Measurements from ENCODE around the gene PCYOX1L.

Gene PCYOX1L

DNA sequence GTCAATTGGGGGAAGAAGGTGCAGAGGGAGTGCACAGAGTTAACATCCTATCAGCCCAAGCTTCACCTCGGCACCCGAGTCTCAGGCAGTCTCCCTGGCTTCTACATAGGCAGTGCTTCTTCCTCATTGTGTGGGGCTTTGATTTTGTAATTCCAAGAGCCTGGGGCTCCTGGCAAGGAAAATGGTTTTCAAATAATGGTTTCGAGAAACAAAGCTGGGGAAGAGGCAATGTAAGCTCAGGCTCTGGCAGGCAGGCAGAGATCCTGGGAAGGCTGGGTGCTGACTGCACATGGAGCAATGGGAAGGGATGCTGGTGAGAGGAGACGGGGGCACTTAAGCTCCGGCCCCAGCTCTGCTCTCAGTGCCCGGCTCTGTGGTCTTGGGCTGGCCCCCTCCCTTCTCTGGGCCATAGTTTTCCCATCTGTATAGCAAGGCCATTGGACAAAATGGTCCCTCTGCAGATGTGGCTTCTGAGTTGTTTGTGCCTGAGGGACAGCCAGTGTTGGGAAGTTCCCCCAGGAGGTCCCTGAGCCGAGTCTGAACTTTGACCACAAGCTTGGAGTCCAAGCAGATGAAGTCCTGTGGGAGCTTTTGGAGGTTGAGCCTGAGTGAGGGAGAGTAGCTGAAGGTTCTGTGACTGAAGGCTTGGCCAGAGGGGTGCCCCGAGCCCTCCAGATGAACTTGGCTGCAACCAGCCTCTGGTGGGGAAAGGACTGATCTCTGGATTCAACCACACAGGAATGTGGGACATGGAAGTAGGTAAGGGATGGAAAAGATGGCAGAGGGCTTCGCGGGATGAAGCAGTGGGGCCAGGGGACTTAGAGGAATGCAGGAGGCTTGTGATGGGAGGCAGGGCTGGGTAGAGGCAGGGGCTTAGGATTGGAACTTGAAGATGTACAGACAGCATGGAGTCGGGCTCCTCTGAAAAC lies 49.7 kb downstream of the PCYOX1L start:
- DNase-seq (ENCODE audit: low spot score) = no peak

DNA sequence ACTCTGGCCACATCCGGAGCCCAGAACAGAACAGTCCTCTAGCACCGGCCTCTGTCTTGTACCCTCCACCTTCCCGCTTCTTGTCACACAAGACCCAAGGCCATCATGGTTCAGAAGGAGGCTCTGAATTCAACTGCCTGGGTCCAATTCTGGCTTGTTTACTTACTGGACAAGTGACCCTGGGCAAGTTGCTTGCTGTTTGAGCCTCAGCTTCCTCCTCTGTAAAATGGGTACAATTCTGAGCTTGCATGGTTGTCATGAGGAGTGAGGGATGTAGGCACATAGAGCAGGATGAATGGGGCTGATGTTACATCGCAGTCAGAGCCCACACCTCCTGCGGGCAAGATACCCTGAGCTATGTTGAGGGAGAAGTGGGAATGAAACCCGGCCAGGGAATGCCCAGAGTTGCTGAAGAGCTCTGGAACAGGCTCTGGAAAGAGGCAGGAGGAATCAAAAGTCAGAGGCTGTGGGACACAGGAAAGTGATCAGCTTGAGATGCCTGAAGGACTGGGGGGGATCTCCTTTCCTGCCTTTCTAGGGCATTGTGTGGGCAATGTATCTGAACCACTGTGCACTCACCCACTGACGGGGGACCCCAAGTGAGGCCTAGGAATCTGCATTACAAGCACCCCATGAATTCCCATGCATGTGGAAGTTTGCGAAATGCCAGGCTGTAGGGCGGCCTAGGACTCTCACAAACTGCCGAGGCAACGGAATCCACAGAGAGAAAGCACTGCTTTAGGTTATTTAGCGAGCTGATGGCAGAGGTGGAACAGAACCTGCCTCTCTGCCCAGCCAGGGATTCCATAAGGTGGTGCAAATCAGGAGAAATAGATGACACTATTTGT lies 50.6 kb downstream of the PCYOX1L start:
- DNase-seq (ENCODE audit: low spot score) = no peak

DNA sequence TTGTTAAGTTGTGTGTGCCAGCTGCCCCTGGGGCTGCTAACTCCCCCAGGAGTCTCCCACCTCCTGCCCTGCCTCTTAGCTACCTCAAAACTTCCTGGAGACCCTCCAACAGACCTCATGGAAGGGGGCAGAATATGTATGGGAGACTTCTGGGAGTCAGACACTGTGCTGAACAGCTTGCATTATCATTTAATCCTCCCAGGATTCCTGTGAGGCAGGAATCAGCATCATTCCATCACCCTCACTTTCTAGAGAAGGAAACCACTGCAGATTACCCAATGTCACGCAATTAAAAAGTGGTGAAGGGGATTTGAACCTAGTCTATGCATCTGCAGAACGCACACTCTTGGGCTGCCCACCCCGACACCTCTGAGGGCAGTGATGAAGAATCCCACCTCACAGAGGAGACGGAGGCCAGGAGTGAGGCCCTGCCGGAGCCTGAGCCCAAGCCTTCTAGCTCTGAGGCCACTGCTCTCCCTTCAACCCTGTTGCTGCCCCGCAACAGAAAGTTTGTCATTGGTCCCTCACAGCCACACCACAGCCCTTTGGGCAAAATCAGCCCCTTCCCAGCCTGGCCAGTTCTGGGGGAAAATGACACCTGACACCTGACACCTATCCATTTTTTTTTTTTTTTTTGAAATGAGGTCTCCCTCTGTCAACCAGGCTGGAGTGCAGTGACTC lies 51.6 kb downstream of the PCYOX1L start:
- DNase-seq (ENCODE audit: low spot score) = no peak

DNA sequence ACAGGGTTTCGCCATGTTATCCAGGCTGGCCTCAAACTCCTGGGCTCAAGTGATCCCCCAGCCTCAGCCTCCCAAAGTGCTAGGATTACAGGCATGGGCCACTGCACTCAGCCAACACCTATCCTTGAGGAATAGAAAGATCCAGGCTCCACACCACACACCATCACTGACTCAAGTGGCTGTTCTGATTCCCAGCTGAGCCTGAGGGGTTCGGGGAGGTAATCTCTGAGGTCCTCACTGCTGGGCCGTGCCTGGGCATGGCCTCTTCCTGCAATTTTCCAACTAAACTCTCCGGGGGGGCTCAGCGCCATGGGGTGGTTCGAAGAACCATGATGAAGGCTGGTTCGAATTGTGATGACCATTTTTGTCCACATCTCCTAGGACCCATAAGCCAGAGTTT lies 52.2 kb downstream of the PCYOX1L start:
- DNase-seq (ENCODE audit: low spot score) = no peak

DNA sequence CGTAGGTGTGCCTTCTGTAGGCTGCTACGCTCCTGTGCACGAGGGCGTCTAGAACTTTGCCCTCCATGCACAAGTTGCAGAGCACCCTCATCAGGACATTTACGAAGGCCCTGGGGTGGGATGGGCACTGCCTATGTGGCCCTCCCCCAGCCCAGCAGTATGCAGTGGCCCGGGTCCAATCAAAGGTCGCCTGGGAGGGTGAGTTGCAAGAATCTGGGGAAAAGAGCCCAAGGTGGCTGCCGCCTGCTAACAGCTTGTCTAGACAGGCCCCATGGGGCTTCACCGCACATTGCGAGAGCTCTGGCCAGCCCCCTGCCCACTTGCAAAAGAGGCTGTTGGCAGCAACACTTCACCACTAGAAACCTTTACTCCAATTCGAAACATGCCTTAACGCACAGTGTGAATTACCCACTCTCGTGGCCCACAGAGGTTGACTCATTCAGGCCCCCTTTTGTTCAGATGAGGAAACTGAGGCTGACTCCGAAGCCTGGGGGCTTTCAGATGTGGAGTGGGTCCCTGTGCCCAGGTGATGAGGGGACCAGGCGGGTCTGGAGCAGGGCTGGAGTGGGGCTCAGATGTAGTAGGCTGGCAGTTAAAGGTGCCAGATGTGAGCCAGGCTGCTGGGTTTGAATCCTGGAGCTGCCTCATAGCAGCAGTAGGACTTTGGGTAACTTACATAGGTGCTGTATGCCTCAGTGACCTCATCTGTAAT lies 53.0 kb downstream of the PCYOX1L start:
- DNase-seq (ENCODE audit: low spot score) = no peak

DNA sequence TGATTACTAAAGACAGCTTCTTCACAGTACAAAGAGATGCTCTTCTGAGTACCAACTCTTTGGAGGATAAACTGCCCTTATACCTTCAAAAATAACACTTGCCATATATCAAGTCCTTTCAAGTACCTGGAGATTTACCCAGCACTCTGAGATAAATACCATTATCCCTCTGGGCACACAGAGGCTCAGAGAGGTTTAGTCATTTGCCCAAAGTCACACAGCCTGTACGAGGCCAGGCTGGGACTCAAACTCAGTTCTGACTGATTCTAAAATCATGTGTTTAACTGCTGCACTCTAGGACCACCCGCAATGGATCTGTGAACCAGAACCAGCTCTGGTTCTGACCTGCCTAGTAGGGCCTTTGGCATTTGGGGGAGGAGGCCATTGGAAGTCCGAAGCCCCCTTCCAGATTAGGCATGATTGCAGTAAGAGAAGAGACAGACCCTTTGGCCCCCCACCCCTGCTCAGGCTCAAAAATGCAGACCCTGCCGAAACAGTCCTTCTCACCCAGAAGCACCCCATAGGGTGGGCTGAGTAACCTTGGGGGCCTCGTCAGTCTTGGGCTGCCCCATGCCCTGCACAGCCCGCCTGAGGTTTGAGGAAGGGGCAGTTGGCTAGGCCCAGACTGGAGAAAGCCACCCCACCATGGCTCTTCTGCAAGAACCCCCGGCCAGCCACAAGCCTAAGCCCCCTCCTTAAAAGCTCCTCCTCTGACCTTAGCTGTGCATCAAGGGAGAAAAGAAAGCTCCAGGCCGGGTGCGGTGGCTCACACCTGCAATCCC lies 54.1 kb downstream of the PCYOX1L start:
- DNase-seq (ENCODE audit: low spot score) = no peak

DNA sequence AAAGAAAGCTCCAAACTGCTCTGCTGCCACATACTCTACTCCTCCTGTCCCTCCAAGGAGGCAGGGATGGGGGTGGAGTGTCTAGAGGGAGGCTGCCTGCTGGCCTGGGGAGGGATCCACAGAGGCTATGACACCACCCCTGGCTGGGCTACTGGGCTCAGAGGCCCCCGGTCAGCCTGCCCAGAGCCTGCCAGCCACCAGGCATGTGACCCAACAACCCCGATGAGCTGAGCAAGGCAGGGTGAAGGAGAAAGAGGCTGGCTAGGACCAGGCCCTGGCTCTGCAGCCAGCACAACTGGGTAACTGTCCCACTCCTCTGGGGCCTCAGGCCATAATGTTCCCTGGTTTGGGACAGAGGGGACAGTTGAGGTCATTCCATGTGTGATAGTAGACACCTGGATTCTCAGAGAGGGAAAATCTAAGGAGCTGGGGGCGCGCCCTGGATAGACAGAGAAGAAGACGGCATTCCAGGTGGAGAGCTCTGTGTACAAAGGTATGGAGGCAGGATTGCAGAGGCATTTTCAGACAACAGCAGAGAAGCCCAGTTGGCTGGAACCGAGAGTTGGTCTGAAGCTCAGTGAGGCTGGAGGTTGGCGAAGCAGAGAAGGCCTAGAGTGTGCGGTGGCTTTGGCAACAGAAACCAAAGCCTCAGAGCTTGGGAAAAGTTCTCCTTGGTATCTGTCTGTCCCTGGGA lies 55.1 kb downstream of the PCYOX1L start:
- DNase-seq (ENCODE audit: low spot score) = no peak

DNA sequence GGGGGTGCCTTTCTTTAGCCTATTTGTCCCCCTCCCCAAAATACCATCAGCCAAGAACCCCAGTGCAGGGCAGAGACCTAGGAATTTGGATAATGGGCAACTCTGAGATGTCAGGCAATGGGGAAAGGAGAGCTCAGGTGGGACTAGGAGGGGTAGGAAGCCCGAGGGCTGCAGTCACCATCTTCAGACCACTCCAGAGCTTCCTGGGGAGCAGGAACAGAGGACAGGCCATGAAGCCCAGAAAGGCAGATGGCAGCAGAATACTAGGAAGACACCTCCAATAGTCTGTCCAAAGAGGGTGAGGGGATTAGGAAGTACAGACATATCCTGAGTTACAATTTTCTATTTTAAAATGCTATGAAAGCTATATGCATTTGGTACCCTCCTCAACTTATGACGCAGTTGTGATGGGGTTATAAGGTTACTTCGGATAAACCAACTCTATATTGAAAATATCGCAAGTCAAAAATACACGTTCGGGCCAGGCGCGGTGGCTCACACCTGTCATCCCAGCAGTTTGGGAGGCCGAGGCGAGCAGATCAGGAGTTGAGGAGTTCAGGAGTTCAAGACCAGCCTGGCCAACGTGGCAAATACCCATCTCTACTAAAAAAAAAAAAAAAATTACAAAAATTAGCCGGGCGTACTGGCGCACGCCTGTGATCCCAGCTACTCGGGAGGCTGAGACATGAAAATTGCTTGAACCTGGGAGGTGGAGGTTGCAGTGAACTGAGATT lies 55.8 kb downstream of the PCYOX1L start:
- no peak for DNase-seq (ENCODE audit: low spot score)

DNA sequence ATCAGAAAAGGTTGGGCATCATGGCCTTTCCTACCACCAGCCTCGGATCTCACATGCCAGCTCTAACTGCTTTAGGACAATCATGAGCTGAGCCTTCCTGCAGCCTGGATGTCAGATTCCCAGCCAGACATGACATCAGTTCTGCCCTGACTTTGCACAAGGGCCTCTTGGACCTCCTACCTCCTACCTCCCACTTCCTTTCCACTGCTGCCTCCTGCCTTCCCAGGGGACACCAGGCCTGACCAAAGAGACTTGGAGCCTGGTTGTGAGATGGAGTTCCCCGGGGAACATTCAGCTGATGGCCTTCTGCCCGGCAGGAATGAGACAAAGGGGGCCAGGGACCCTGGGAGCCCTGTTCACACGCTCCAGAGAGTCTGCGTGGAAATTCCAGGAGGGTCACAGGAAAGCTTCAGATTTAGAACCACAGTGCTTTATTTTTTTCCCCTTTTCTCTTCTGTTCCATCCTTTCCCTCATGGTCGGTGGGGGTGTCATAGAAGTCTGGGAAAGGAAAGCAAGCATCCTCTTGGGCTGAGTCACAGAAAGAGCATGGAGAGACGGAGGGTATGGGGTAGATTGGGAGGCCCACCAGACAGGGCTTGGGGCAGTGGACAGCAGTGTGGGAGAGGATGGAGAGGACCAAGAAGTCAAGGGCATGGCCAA lies 56.7 kb downstream of the PCYOX1L start:
- no peak for DNase-seq (ENCODE audit: low spot score)

DNA sequence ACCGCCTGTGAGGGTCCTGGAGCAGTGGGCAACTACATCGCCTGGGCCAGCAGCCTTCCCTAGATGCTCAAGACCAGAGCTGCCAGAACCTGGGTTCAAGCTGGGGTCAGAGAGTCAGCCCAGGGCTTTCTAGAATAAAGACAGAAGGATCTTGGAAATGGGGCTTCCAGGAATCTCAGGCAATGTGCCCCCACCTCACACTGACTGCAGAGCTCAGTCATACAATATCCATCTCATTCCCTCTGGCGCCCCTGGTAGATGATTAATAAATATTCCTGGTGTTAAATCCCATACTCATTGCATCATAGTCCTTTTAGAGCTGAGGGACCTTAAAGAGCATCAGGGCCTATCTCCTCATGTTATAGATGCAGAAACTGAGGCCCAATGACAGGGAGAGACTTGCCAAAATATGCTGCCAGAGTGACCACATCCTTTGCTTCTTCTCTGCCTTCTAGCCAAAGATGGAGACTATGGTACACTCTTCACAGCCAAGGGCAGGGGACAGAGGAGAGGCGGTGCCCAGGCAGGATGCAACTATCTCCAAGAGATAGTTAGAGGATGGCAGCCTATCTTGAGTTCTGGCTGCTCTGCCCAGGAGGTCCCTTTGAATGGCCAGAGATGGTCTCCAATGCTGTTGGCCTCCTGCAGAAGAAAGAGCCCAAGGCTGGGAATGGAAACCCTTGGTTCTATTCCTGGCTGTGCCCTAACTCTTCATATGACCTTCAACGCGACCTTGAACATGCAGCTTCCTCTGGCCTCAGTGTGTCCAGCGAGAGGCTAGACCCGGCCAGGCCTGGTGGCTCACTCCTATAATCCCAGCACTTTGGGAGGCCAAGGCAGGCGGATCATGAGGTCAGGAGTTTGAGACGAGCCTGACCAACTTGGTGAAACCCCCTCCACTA lies 57.5 kb downstream of the PCYOX1L start:
- no peak for DNase-seq (ENCODE audit: low spot score)

DNA sequence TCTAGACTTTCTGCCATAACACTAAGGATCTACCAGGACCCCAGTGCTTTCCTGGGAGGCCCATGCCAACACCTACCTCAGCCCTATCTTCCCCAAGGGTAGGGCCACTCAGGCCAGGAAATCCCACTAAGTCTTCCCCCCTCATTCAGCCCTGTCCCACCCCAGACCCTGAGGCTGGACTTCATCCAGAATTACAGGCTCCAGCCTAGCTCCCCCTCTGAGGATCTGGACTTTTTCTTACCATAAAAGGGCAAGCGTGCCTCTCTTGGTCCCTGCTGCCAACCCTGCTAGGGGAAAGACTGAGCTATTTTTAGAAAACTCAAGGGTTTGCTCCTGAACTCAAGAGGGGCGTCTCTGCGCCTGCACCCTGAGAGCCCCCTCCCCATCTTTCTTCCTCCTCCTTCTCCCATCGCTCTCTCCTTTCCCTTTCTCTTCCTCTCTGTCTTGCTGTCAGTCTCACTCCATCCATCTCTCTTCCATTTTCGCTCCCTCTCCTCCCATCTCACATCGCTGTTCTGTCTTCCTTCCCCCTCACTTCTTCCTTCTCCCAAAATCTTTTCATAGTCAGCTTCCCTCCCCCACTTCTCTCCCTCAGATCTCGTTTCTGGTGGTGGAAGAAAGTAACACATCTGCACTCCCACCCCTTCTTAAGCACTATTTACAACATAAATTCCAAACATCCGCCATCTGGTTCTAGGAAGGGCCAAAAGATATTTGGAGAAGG lies 59.3 kb downstream of the PCYOX1L start:
- DNase-seq (ENCODE audit: low spot score) = no peak

DNA sequence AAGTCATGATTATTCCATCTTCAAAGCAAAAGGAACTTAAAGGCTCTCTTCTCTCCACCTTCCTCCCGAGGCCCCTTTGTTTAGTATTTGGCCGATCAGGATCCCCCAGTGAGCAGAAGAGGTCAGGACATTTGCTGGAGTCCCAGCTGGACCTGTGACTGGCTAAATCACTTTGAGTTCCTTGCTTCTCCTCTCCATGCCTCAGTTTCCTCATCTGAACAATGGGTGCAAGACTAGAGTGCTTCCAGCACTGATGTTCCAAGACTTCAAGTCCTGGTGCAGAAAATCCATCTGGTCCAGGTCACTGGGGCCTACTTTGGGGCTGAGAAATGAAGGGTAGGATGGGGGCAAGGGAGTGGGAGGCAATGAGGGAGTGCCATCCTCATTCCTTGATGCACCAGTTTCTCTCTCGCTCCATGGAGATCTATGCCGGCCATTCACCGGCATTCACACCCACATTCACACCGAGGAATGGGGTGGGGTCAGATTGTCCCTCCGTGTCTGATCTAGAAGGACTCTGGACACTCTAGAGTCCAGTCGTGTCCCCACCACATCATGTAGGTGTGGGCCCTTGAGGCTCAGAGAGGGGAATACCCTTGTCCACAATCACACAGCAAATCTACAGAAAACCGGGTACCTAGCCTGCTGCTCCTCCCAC lies 60.0 kb downstream of the PCYOX1L start:
- no peak for DNase-seq (ENCODE audit: low spot score)

DNA sequence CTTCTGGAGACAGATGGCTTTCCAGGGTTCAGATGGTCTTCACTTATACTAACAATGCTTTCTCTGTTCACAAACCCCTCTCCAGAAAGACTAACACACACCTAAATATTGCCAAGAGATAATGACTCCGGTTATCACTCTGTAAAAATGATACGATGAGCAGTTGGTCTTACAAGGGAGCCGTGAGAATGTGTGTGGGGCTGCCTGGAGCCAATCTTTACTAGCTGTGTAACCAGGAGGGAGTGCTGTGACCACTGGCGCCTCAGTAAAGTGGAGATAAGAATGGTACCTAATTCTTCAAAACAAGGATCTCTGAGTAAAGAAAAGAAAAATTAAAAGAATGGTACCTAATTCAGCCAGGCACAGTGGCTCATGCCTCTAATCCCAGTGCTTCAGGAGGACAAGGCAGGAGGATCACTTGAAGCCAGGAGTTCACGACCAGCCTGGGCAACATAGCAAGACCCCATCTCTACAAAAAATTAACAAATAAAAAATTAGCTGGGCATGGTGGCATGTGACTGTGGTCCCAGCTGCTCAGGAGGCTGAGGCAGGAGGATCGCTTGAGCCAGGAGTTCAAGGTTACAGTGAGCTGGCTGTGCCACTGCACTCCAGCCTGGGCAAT lies 61.2 kb downstream of the PCYOX1L start:
- DNase-seq (ENCODE audit: low spot score) = no peak

Measured in CD4-positive, alpha-beta T cell treated with Interleukin-6 at 100 ng/mL for 8 hours (primary cell).